IMR-90 (cell line): ENCODE data around the gene TSPAN14. TPM values are rescaled to one million over a fixed set of nuclear protein-coding genes. Genes with fewer than 3 reads are reported as not detected.

Experiments used
- ATAC-seq: fragments of 200-7000 bp; cut with Tn5 transposase; 2 replicates; pipeline ENCODE4 v1.9.1; 2020; ENCODE audit warnings: low read depth, mild to moderate bottlenecking, moderate library complexity
- BruUV-seq: library from RNA; stranded (reverse); fragments of 400-500 nt; replicated peaks from 2 replicates; lab custom pipeline; 2021; lab: Mats Ljungman, UMichigan
- CTCF ChIA-PET: fragments of 300-600 bp; formaldehyde crosslinking; extraction: SDS; loops from one replicate; lab custom pipeline; 2021; ENCODE audit warnings: antibody characterized with exemption; lab: Yijun Ruan, JAX
- POLR2A ChIA-PET: fragments of 300-600 bp; sonication (Branson Sonifier 250); formaldehyde crosslinking; loops from one replicate; lab custom pipeline; 2022; ENCODE audit warnings: antibody characterized with exemption; ENCODE audit not compliant: unreplicated experiment; lab: Charles Lee
- DNase-seq: peaks from one replicate; pipeline ENCODE4 v3.0.0; 2013
- H2AFZ ChIP-seq: replicated peaks from 2 replicates; pipeline ENCODE3; 2013; ENCODE audit warnings: low read length, mild to moderate bottlenecking; ENCODE audit not compliant: poor library complexity
- H2AK5ac ChIP-seq: 2 replicates; pipeline ENCODE4 v1.6.1; 2013; ENCODE audit warnings: low read depth, low read length, inconsistent platforms
- H2AK9ac ChIP-seq: replicated peaks from 2 replicates; pipeline ENCODE3; 2013; ENCODE audit warnings: mild to moderate bottlenecking, low read depth, low read length, moderate library complexity; ENCODE audit not compliant: poor library complexity
- H2BK120ac ChIP-seq: 2 replicates; pipeline ENCODE4 v1.6.1; 2013; ENCODE audit warnings: low read depth, low read length, inconsistent platforms
- H2BK15ac ChIP-seq: 3 replicates; pipeline ENCODE4 v1.6.1; 2013; ENCODE audit warnings: low read depth, low read length, inconsistent platforms
- H2BK20ac ChIP-seq: 2 replicates; pipeline ENCODE4 v1.6.1; 2013; ENCODE audit warnings: low read depth, mild to moderate bottlenecking, inconsistent platforms, low read length, moderate library complexity
- H2BK5ac ChIP-seq: 2 replicates; pipeline ENCODE4 v1.6.1; 2013; ENCODE audit warnings: mild to moderate bottlenecking, low read depth, low read length, inconsistent platforms; ENCODE audit not compliant: poor library complexity, severe bottlenecking
- H3K14ac ChIP-seq: replicated peaks from 2 replicates; pipeline ENCODE4 v1.6.1; 2013; ENCODE audit warnings: low read depth, low read length, inconsistent platforms
- H3K18ac ChIP-seq: 2 replicates; pipeline ENCODE4 v1.6.1; 2013; ENCODE audit warnings: low read depth, low read length, control low read depth
- H3K23ac ChIP-seq: 2 replicates; pipeline ENCODE4 v1.6.1; 2013; ENCODE audit warnings: low read depth, low read length, inconsistent platforms
- H3K27ac ChIP-seq: 2 replicates; pipeline ENCODE4 v1.5.1; 2013; ENCODE audit warnings: mild to moderate bottlenecking, control low read depth, low read length; ENCODE audit not compliant: insufficient read depth
- H3K27me3 ChIP-seq: 2 replicates; pipeline ENCODE4 v1.6.1; 2013; ENCODE audit warnings: low read length; ENCODE audit not compliant: control insufficient read depth, insufficient read depth
- H3K36me3 ChIP-seq: 2 replicates; pipeline ENCODE4 v1.6.1; 2013; ENCODE audit warnings: low read length, mixed read lengths; ENCODE audit not compliant: control insufficient read depth, insufficient read depth
- H3K4ac ChIP-seq: 2 replicates; pipeline ENCODE4 v1.6.1; 2013; ENCODE audit warnings: low read depth, low read length, inconsistent platforms
- H3K4me1 ChIP-seq: 2 replicates; pipeline ENCODE4 v1.6.1; 2013; ENCODE audit warnings: low read length, mixed read lengths; ENCODE audit not compliant: control insufficient read depth, insufficient read depth
- H3K4me2 ChIP-seq: 2 replicates; pipeline ENCODE4 v1.6.1; 2013; ENCODE audit warnings: low read depth, mild to moderate bottlenecking, control low read depth, low read length, moderate library complexity
- H3K4me3 ChIP-seq: 2 replicates; pipeline ENCODE4 v1.5.1; 2013; ENCODE audit warnings: low read depth, mild to moderate bottlenecking, control low read depth, low read length, moderate library complexity; ENCODE audit not compliant: insufficient read depth
- H3K56ac ChIP-seq: 2 replicates; pipeline ENCODE4 v1.6.1; 2013; ENCODE audit warnings: low read length, inconsistent platforms; ENCODE audit not compliant: insufficient read depth; ENCODE audit errors: extremely low read depth
- H3K79me1 ChIP-seq, 2 experiments: 2 replicates each; pipeline ENCODE4 v1.6.1; 2013; ENCODE audit warnings: low read length in 2 of 2, inconsistent platforms in 1 of 2, low read depth in 1 of 2
- H3K9ac ChIP-seq: 2 replicates; pipeline ENCODE4 v1.6.1; 2013; ENCODE audit warnings: low read depth, low read length, control low read depth
- H3K9me1 ChIP-seq: 2 replicates; pipeline ENCODE4 v1.6.1; 2013; ENCODE audit warnings: low read length, inconsistent platforms; ENCODE audit not compliant: insufficient read depth
- H3K9me3 ChIP-seq: 2 replicates; pipeline ENCODE4 v1.6.1; 2013; ENCODE audit warnings: low read length; ENCODE audit not compliant: control insufficient read depth, insufficient read depth
- H4K20me1 ChIP-seq: 2 replicates; pipeline ENCODE4 v1.6.1; 2013; ENCODE audit warnings: low read length, inconsistent platforms; ENCODE audit not compliant: insufficient read depth
- H4K5ac ChIP-seq: 2 replicates; pipeline ENCODE4 v1.6.1; 2013; ENCODE audit warnings: mild to moderate bottlenecking, low read depth, low read length, control low read depth
- H4K8ac ChIP-seq, 2 experiments: 2 replicates each; pipeline ENCODE4 v1.6.1; 2013; ENCODE audit warnings: low read depth in 2 of 2, low read length in 2 of 2, control low read depth in 1 of 2, inconsistent platforms in 1 of 2
- H4K91ac ChIP-seq: 2 replicates; pipeline ENCODE4 v1.6.1; 2013; ENCODE audit warnings: low read depth, low read length, inconsistent platforms; ENCODE audit not compliant: insufficient read depth
- BHLHE40 ChIP-seq: fragments of 150-350 bp; IDR thresholded peaks from 2 replicates; pipeline ENCODE4 v1.6.1; 2016; ENCODE audit warnings: mild to moderate bottlenecking, low read depth, low read length
- CEBPB ChIP-seq: IDR thresholded peaks from 2 replicates; pipeline ENCODE4 v1.6.1; 2012; ENCODE audit warnings: low read depth, low read length, improper control_type of control experiment
- CHD1 ChIP-seq: IDR thresholded peaks from 2 replicates; pipeline ENCODE4 v1.6.1; 2012; ENCODE audit warnings: low read depth, low read length, improper control_type of control experiment
- FOS ChIP-seq: fragments of 150-350 bp; IDR thresholded peaks from 2 replicates; pipeline ENCODE4 v1.6.1; 2016; ENCODE audit warnings: low read depth, low read length
- MAFK ChIP-seq: IDR thresholded peaks from 2 replicates; pipeline ENCODE4 v1.6.1; 2012; ENCODE audit warnings: low read depth, low read length, improper control_type of control experiment
- MAZ ChIP-seq: IDR thresholded peaks from 2 replicates; pipeline ENCODE4 v1.6.1; 2012; ENCODE audit warnings: low read depth, mild to moderate bottlenecking, low read length, improper control_type of control experiment, moderate library complexity, borderline replicate concordance
- NFE2L2 ChIP-seq: fragments of 150-350 bp; IDR thresholded peaks from 2 replicates; pipeline ENCODE4 v1.6.1; 2016; ENCODE audit warnings: low read depth, mild to moderate bottlenecking, low read length
- POLR2A ChIP-seq: IDR thresholded peaks from 2 replicates; pipeline ENCODE4 v1.6.1; 2012; ENCODE audit warnings: mild to moderate bottlenecking, low read depth, low read length
- RAD21 ChIP-seq: IDR thresholded peaks from 2 replicates; pipeline ENCODE4 v1.6.1; 2012; ENCODE audit warnings: low read length, improper control_type of control experiment
- RCOR1 ChIP-seq: IDR thresholded peaks from 2 replicates; pipeline ENCODE4 v1.6.1; 2012; ENCODE audit warnings: mild to moderate bottlenecking, low read length, improper control_type of control experiment; ENCODE audit not compliant: insufficient replicate concordance
- RFX5 ChIP-seq: IDR thresholded peaks from 2 replicates; pipeline ENCODE4 v1.8.0; 2012; ENCODE audit warnings: low read depth, mild to moderate bottlenecking, low read length, moderate library complexity
- SMC3 ChIP-seq: fragments of 150-350 bp; IDR thresholded peaks from 2 replicates; pipeline ENCODE4 v1.6.1; 2016; ENCODE audit warnings: low read depth, mild to moderate bottlenecking, antibody characterized with exemption, low read length, moderate library complexity
- WGBS, 2 experiments: methylation state at CpG; one replicate each; pipeline versions ENCODE4 v1.1.5 to v1.1.7; 2013; ENCODE audit warnings: missing lambda C conversion rate in 2 of 2; ENCODE audit not compliant: insufficient read length in 1 of 2; ENCODE audit errors: extremely low coverage in 2 of 2; 5-methylcytosine and 5-hydroxymethylcytosine counted together
- dilution Hi-C: fragments of 300-500 bp; cut with HindIII; formaldehyde crosslinking; loops from one replicate; pipeline ENCODE4 v1.14.3; 2018; ENCODE audit warnings: low sequenced_read_pairs; ENCODE audit not compliant: unreplicated experiment
- in situ Hi-C: fragments of 300-500 bp; cut with MboI; formaldehyde crosslinking; loops from 3 replicates; pipeline ENCODE4 v1.14.3; 2019; ENCODE audit warnings: low sequenced_read_pairs, inconsistent platforms, mixed read lengths
- intact Hi-C: fragments of 100-400 bp; cut with micrococcal nuclease; formaldehyde crosslinking; loops from 2 replicates; pipeline ENCODE4 v1.10.0; 2022
- polyA plus RNA-seq, 3 experiments: library from polyadenylated mRNA; depleted of rRNA; stranded (reverse); fragments of >200 nt; gene quantifications; 2 replicates each; pipeline ENCODE4 v1.2.3, GENCODE V29; 2012; ENCODE audit warnings: low replicate concordance in 1 of 3
- total RNA-seq: library from RNA; depleted of rRNA; stranded (reverse); fragments of >200 nt; gene quantifications from 2 replicates; pipeline ENCODE4 v1.2.3, GENCODE V29; 2012
- TF ChIP-seq, protein P1 (sequence below): fragments of 150-350 bp; IDR thresholded peaks from 2 replicates; pipeline ENCODE4 v1.6.1; 2016; ENCODE audit warnings: low read depth, mild to moderate bottlenecking, low read length, moderate library complexity, borderline replicate concordance
- TF ChIP-seq, protein P2 (sequence below): conservative IDR thresholded peaks from 2 replicates; pipeline ENCODE4 v1.5.1; 2012; ENCODE audit warnings: mild to moderate bottlenecking, low read depth, low read length, improper control_type of control experiment
- TF ChIP-seq, protein P3 (sequence below): fragments of 150-350 bp; IDR thresholded peaks from 2 replicates; pipeline ENCODE4 v1.6.1; 2017; ENCODE audit warnings: mild to moderate bottlenecking, antibody characterized with exemption, low read length, low read depth

The TSPAN14 gene
- total and polyA plus RNA-seq, 2 of the 4 experiments (the other 2 are of a cell fraction): 18.5 to 43.0 TPM

DNA sequence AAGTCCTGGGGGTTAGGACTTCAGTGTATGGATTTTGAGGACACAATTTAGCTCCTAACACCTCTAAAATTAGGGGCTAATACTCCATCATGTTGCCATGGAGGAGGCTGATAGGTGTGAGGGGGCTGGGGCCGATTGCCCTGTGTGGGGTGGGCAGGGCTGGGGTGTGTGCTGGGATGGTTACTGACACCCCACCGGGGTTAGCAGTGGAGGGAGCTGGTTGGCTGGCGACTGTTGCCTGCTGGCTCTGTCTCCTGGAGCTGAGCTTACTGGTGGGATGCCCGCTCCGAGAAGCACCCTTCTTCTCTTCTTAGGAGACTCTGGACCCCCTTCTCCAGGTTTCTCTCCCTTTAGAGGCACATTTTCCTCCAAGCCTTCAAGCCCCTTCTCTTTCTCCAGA, 61.4 kb downstream of the TSPAN14 start:
- Histone ChIP-seq H3K14ac (no peak overlapping the region), H2AK9ac (no peak overlapping the region), H3K27me3 (no peaks in the 10 kb centered on the region), H2AK5ac (no peak overlapping the region), H4K5ac (no peak overlapping the region), H3K4ac (no peak overlapping the region), H2BK15ac (no peak overlapping the region), H3K36me3 (peaks cover 60% of the 10 kb centered on the region), H3K9me1 (no peaks in the 10 kb centered on the region), H3K56ac (no peak overlapping the region), H2AFZ (no peak overlapping the region), H4K8ac (no peak overlapping the region), H3K4me3 (no peak overlapping the region), H2BK5ac (no peak overlapping the region), H3K9me3 (no peaks in the 10 kb centered on the region), H3K18ac (no peak overlapping the region), H3K9ac (no peak overlapping the region), H3K27ac (no peak overlapping the region), H3K23ac (no peak overlapping the region), H3K79me1 (peaks cover 0 to 3% of the 10 kb centered on the region in 2 experiments; a peak in 3 of 4 replicates), H4K91ac (no peak overlapping the region), H2BK20ac (no peak overlapping the region), H3K4me2 (no peak overlapping the region), H3K4me1 (no peaks in the 10 kb centered on the region), H2BK120ac (no peak overlapping the region), H4K20me1 (no peaks in the 10 kb centered on the region)
- CTCF ChIA-PET: no interaction called here
- dilution Hi-C loops: no loop called here
- DNase-seq: no peak
- no TSS peak for BruUV-seq
- no peak for ATAC-seq
- in situ Hi-C loops: no loop called here
- TF ChIP-seq, protein P1, sequence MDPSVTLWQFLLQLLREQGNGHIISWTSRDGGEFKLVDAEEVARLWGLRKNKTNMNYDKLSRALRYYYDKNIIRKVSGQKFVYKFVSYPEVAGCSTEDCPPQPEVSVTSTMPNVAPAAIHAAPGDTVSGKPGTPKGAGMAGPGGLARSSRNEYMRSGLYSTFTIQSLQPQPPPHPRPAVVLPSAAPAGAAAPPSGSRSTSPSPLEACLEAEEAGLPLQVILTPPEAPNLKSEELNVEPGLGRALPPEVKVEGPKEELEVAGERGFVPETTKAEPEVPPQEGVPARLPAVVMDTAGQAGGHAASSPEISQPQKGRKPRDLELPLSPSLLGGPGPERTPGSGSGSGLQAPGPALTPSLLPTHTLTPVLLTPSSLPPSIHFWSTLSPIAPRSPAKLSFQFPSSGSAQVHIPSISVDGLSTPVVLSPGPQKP: no peak
- no peak for TF ChIP-seq CEBPB
- TF ChIP-seq NFE2L2: no peak
- TF ChIP-seq SMC3: no peak
- TF ChIP-seq, protein P2, sequence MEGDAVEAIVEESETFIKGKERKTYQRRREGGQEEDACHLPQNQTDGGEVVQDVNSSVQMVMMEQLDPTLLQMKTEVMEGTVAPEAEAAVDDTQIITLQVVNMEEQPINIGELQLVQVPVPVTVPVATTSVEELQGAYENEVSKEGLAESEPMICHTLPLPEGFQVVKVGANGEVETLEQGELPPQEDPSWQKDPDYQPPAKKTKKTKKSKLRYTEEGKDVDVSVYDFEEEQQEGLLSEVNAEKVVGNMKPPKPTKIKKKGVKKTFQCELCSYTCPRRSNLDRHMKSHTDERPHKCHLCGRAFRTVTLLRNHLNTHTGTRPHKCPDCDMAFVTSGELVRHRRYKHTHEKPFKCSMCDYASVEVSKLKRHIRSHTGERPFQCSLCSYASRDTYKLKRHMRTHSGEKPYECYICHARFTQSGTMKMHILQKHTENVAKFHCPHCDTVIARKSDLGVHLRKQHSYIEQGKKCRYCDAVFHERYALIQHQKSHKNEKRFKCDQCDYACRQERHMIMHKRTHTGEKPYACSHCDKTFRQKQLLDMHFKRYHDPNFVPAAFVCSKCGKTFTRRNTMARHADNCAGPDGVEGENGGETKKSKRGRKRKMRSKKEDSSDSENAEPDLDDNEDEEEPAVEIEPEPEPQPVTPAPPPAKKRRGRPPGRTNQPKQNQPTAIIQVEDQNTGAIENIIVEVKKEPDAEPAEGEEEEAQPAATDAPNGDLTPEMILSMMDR: no peak
- TF ChIP-seq FOS: no peak
- TF ChIP-seq RAD21: no peak
- TF ChIP-seq RCOR1: no peak
- no peak for TF ChIP-seq MAFK
- TF ChIP-seq RFX5: no peak
- no peak for TF ChIP-seq MAZ
- TF ChIP-seq POLR2A: no peak
- TF ChIP-seq BHLHE40: no peak
- TF ChIP-seq CHD1: no peak
- TF ChIP-seq, protein P3, sequence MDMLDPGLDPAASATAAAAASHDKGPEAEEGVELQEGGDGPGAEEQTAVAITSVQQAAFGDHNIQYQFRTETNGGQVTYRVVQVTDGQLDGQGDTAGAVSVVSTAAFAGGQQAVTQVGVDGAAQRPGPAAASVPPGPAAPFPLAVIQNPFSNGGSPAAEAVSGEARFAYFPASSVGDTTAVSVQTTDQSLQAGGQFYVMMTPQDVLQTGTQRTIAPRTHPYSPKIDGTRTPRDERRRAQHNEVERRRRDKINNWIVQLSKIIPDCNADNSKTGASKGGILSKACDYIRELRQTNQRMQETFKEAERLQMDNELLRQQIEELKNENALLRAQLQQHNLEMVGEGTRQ: no peak
- intact Hi-C loops: no loop called here
- no CpG with 5 or more reads among the region's 5 CpGs for WGBS, 2 experiments
- POLR2A ChIA-PET: no interaction called here
